Thyroid gland (tissue), 4 donors: ENCODE measurements around the gene ZCCHC10. TPM values are rescaled to one million over a fixed set of nuclear protein-coding genes. Genes with fewer than 3 reads are reported as not detected.
"Not testable (repeated sequence)": the region's sequence is repeated elsewhere in the genome, so short reads cannot be mapped to it uniquely, and the experiment has no call there.

Experiments used
- DNase-seq, 2 donors: peaks; one replicate each; pipeline ENCODE4 v3.0.0-alpha.2; 2019
- H3K27ac ChIP-seq, 3 donors: fragments of 200-600 bp; sonication (generic); 1 replicate in 2 of 3; 2 replicates in 1 of 3; pipeline ENCODE4 v1.5.1; 2016 to 2019; ENCODE audit warnings: mild to moderate bottlenecking in 1 of 3, moderate library complexity in 1 of 3
- H3K27me3 ChIP-seq: fragments of 200-600 bp; sonication (generic); one replicate; pipeline ENCODE4 v1.5.1; 2019
- H3K36me3 ChIP-seq, 2 donors: fragments of 200-600 bp; sonication (generic); one replicate each; pipeline ENCODE4 v1.5.1; 2016 to 2019
- H3K4me1 ChIP-seq, 2 donors: fragments of 200-600 bp; sonication (generic); one replicate each; pipeline ENCODE4 v1.5.1; 2017 to 2019
- H3K4me3 ChIP-seq, 3 donors: fragments of 200-600 bp; sonication (generic); replicated peaks in 1 of 3; 1 replicate in 2 of 3; 2 replicates in 1 of 3; pipeline ENCODE4 v1.5.1; 2016; ENCODE audit warnings: mild to moderate bottlenecking in 1 of 3
- H3K9me3 ChIP-seq: fragments of 200-600 bp; sonication (generic); one replicate; pipeline ENCODE4 v1.5.1; 2017
- POLR2A ChIP-seq, 2 donors: fragments of 450-650 bp; IDR thresholded peaks; one replicate each; pipeline ENCODE4 v1.6.1; 2017; ENCODE audit warnings: antibody characterized with exemption in 2 of 2, mild to moderate bottlenecking in 2 of 2, moderate library complexity in 1 of 2
- WGBS, 2 donors: methylation state at CpG; one replicate each; pipeline ENCODE4 v1.1.5; 2017; 5-methylcytosine and 5-hydroxymethylcytosine counted together
- intact Hi-C: fragments of 100-400 bp; cut with DNase I; formaldehyde crosslinking; loops from one replicate; pipeline ENCODE4 v1.15.1; 2023
- total RNA-seq, 4 donors: library from RNA; depleted of rRNA; stranded (reverse); fragments of >200 nt; gene quantifications; one replicate each; pipeline ENCODE4 v1.2.3, GENCODE V29; 2016
- TF ChIP-seq, protein P1 (sequence below), 6 experiments: fragments of 200-600 bp in 3 of 6; fragments of 450-650 bp in 3 of 6; sonication (generic) in 3 of 6; IDR thresholded peaks; one replicate each; pipeline ENCODE4 v1.5.1; 2016 to 2019; ENCODE audit warnings: antibody characterized with exemption in 6 of 6, mild to moderate bottlenecking in 2 of 6, inconsistent platforms in 1 of 6, moderate library complexity in 1 of 6

Gene ZCCHC10
- total RNA-seq, 4 donors from 2014 or later: 24.7 to 43.4 (median 30.7) TPM

DNA sequence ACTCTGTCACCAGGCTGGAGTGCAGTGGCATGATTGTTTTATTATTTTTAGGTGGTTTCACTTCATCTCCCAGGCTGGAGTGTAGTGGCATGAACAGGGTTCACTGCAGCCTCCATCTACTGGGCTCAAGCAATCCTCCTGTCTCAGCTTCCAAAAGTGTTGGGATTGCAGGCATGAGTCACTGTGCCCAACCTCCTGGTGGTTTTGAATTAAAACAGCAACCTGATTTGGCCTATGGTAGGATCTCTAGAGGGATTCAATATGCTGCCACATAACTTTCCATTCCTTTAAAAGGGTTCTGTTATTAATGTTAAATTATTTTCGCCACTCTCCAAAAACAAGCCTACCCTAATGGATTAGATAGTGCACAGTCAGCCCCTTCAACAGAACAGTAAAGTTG, 15.6 kb upstream of the ZCCHC10 start:
- Histone ChIP-seq H3K4me3 (no peak overlapping the region), H3K9me3 (no peaks in the 10 kb centered on the region), H3K27ac (no peak overlapping the region), H3K27me3 (no peaks in the 10 kb centered on the region), H3K36me3 (no peaks in the 10 kb centered on the region), H3K4me1 (no peaks in the 10 kb centered on the region)
- WGBS, 2 donors: 86 to 92% methylated on average over 1 of the region's 1 CpG
- no peak for DNase-seq
- TF ChIP-seq POLR2A (IDR thresholded peaks at IDR 0.05): no peak
- TF ChIP-seq, protein P1, sequence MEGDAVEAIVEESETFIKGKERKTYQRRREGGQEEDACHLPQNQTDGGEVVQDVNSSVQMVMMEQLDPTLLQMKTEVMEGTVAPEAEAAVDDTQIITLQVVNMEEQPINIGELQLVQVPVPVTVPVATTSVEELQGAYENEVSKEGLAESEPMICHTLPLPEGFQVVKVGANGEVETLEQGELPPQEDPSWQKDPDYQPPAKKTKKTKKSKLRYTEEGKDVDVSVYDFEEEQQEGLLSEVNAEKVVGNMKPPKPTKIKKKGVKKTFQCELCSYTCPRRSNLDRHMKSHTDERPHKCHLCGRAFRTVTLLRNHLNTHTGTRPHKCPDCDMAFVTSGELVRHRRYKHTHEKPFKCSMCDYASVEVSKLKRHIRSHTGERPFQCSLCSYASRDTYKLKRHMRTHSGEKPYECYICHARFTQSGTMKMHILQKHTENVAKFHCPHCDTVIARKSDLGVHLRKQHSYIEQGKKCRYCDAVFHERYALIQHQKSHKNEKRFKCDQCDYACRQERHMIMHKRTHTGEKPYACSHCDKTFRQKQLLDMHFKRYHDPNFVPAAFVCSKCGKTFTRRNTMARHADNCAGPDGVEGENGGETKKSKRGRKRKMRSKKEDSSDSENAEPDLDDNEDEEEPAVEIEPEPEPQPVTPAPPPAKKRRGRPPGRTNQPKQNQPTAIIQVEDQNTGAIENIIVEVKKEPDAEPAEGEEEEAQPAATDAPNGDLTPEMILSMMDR (IDR thresholded peaks at IDR 0.05): no peak
- intact Hi-C loops: no loop called here

GRCh38 chr5:133041157-133041784, 14.9 kb upstream of the ZCCHC10 start:
- H3K4me3 ChIP-seq: no peak overlapping the region
- 77 to 87% methylated on average over 3 of the region's 3 CpGs for WGBS, 2 donors
- no peaks in the 10 kb centered on the region for H3K27me3 ChIP-seq
- H3K27ac ChIP-seq: no peak overlapping the region
- TF ChIP-seq, protein P1 (IDR thresholded peaks at IDR 0.05): no peak
- no peak for TF ChIP-seq POLR2A (IDR thresholded peaks at IDR 0.05)
- intact Hi-C loops: no loop called here
- H3K36me3 ChIP-seq: no peaks in the 10 kb centered on the region
- no peaks in the 10 kb centered on the region for H3K9me3 ChIP-seq
- DNase-seq: no peak
- no peaks in the 10 kb centered on the region for H3K4me1 ChIP-seq

DNA sequence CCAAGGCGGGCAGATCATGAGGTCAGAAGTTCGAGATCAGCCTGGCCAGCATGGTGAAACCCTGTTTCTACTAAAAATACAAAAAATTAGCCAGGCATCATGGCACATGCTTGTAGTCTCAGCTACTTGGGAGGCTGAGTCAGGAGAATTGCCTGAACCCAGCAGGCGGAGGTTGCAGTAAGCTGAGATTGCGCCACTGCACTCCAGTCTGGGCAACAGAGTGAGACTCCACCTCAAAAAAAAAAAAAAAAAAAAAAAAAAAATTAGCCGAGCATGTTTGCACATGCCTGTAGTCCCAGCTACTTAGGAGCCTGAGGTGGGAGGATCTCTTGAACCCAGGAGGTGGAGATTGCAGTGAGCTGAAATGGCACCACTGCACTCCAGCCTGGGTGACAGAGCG, 10.3 kb upstream of the ZCCHC10 start:
- H3K36me3 ChIP-seq, intact Hi-C loops, H3K9me3 ChIP-seq, H3K4me1 ChIP-seq, H3K27me3 ChIP-seq, H3K4me3 ChIP-seq, H3K27ac ChIP-seq, DNase-seq: not testable (repeated sequence)
- 90 to 91% methylated on average over 6 of the region's 6 CpGs for WGBS, 2 donors

DNA sequence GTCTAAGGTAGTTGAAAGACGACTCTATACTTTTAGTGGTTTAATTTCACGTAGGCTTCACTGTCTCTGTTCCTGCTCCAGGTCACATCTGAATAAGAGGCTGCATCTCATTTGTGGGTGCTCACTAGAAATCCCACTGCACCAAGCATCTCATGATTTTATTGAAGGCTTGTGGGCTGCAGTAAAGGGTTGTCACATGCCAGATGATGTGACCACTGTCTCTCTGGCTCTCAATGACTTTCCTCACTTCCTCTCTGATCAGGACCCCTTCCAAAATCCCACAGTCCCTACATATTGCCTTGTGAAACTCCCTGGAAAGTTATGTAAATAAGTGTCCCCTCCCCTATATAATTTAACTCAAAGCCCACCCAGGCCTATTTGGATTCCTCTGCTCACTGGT, 8.9 kb upstream of the ZCCHC10 start:
- WGBS, 2 donors: 74 to 85% methylated on average over 2 of the region's 2 CpGs
- intact Hi-C loops: no loop called here
- Histone ChIP-seq H3K9me3 (no peaks in the 10 kb centered on the region), H3K27me3 (no peaks in the 10 kb centered on the region), H3K27ac (no peak overlapping the region), H3K4me1 (no peaks in the 10 kb centered on the region), H3K4me3 (no peak overlapping the region), H3K36me3 (no peaks in the 10 kb centered on the region)
- no peak for TF ChIP-seq POLR2A (IDR thresholded peaks at IDR 0.05)
- TF ChIP-seq, protein P1 (IDR thresholded peaks at IDR 0.05): no peak
- no peak for DNase-seq

GRCh38 chr5:133034064-133034463, 7.7 kb upstream of the ZCCHC10 start:
- Histone ChIP-seq H3K4me1 (no peaks in the 10 kb centered on the region), H3K27ac (no peak overlapping the region), H3K27me3 (no peaks in the 10 kb centered on the region), H3K36me3 (no peaks in the 10 kb centered on the region), H3K9me3 (no peaks in the 10 kb centered on the region), H3K4me3 (no peak overlapping the region)
- no peak for DNase-seq
- TF ChIP-seq, protein P1 (IDR thresholded peaks at IDR 0.05): no peak
- TF ChIP-seq POLR2A (IDR thresholded peaks at IDR 0.05): no peak
- WGBS, 2 donors: 88 to 90% methylated on average over 11 of the region's 11 CpGs
- intact Hi-C loops: no loop called here
